Memory B cell (primary cell): Measurements from ENCODE around the gene LSM10.
A peak's percentile ranks its signal among the peaks of the same experiment; 100 is the strongest.

Experiments
- ATAC-seq: fragments of 150-1000 bp; cut with Tn5 transposase; 2 replicates; pipeline ENCODE4 v1.10.0; 2021; ENCODE audit warnings: low read depth, mild to moderate bottlenecking, moderate library complexity
- DNase-seq, 2 donors: peaks; one replicate each; pipeline ENCODE4 v3.0.0; 2022; ENCODE audit warnings: low spot score in 2 of 2
- H3K27ac Mint-ChIP-seq: one replicate; pipeline ENCODE4 v1.8.0; 2022; ENCODE audit warnings: mild to moderate bottlenecking, moderate library complexity, mixed read lengths
- H3K27me3 Mint-ChIP-seq: one replicate; pipeline ENCODE4 v1.8.0; 2022; ENCODE audit warnings: mixed read lengths
- H3K36me3 Mint-ChIP-seq: one replicate; pipeline ENCODE4 v1.8.0; 2022; ENCODE audit warnings: mild to moderate bottlenecking, mixed read lengths
- H3K4me1 Mint-ChIP-seq: one replicate; pipeline ENCODE4 v1.8.0; 2022; ENCODE audit warnings: mixed read lengths
- H3K4me3 Mint-ChIP-seq: one replicate; pipeline ENCODE4 v1.8.0; 2022; ENCODE audit warnings: mild to moderate bottlenecking, moderate library complexity, mixed read lengths
- H3K9me3 Mint-ChIP-seq: one replicate; pipeline ENCODE4 v1.8.0; 2022; ENCODE audit warnings: mixed read lengths

Gene LSM10

DNA sequence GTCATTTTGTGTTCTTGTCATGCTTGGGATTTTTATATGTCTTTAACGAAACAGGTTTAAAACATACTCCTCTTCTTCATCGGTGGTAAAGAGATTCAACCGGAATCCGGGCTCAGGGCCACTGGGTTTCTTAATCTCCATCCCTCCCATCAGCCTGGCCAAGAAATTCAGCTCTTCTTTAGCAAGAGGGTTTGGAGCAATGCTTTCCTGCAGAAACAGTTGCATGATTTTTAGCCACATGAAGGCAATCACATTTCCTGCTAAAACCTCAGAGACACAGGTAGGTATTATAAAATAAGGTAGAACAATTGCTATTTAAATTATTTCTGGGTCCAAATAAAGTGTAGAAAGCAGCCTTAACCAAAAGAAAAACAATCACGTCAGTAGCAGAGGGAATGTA lies 22.7 kb upstream of the LSM10 start:
- Mint-ChIP-seq H3K4me1 (peaks cover 8% of the 10 kb centered on the region), H3K9me3 (no peaks in the 10 kb centered on the region), H3K27me3 (no peaks in the 10 kb centered on the region), H3K36me3 (peaks cover 1% of the 10 kb centered on the region), H3K4me3 (no peak overlapping the region), H3K27ac (no peak overlapping the region)
- ATAC-seq = no peak
- no peak for DNase-seq

DNA sequence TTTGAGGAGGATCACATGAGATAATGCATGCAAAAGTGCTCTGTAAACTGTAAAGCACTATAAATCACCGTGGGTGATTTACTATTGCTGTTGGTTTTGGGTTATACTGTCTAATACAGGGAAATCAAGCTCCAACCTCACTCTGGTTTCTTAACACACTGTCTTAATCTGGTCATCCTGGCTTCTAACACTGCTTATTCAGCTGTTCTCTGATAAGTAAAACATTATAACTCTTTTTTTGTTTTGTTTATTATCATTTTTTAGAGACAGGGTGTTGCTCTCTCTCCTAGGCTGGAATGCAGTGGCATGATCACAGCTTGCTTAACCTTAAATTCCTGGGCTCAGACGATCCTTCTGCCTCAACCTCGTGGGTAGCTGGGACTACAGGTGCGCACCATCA lies 21.9 kb upstream of the LSM10 start:
- Mint-ChIP-seq H3K4me3 (no peak overlapping the region), H3K4me1 (peaks cover 8% of the 10 kb centered on the region), H3K9me3 (no peaks in the 10 kb centered on the region), H3K27ac (no peak overlapping the region), H3K27me3 (no peaks in the 10 kb centered on the region), H3K36me3 (peaks cover 1% of the 10 kb centered on the region)
- no peak for ATAC-seq
- DNase-seq = no peak

DNA sequence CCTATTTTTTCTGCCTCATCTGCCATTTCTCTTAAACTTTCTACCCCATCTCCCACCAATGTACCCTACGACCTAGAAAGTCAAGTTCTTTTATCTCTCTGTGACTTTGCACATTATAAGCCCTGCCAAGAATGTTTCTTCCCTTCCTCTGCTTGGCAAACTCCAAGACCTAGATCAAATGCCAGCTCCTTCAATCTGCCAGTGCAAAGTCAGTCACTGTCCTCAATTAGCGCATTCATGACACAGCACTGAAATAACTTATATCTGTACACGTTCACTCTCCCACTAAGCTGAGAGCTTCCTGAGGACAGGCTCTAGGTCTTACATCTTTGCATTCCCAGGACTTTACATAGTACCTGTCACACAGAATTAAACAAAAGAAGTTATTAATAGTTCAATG lies 21.4 kb upstream of the LSM10 start:
- no peak for ATAC-seq
- Mint-ChIP-seq H3K9me3 (no peaks in the 10 kb centered on the region), H3K27me3 (no peaks in the 10 kb centered on the region), H3K4me1 (peaks cover 8% of the 10 kb centered on the region), H3K27ac (no peak overlapping the region), H3K4me3 (no peak overlapping the region), H3K36me3 (peaks cover 1% of the 10 kb centered on the region)
- no peak for DNase-seq

DNA sequence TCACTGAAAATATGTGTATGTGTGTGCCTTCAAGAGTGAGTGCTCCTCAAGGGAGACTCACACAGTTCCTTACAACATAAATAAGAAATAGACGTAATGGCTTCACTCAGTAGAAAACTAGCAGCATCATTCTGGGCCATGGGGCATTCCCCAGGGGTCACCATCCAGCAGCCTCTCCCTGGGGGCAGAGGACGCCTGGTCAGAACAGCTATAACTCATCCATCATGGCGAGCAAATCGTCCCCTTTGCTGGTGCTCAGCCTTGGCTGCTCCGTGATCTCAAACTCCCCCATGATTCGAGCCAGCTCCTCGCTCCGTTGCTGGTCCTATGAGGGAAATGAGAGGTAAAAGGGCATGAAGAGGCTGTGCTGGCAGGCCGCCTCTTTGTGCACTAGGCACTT lies 20.2 kb upstream of the LSM10 start:
- H3K27ac Mint-ChIP-seq = no peak overlapping the region
- H3K4me1 Mint-ChIP-seq = peaks cover 8% of the 10 kb centered on the region
- no peak overlapping the region for H3K4me3 Mint-ChIP-seq
- DNase-seq (no peak), ATAC-seq (no peak)
- H3K27me3 Mint-ChIP-seq = no peaks in the 10 kb centered on the region
- H3K36me3 Mint-ChIP-seq = peaks cover 1% of the 10 kb centered on the region
- no peaks in the 10 kb centered on the region for H3K9me3 Mint-ChIP-seq

DNA sequence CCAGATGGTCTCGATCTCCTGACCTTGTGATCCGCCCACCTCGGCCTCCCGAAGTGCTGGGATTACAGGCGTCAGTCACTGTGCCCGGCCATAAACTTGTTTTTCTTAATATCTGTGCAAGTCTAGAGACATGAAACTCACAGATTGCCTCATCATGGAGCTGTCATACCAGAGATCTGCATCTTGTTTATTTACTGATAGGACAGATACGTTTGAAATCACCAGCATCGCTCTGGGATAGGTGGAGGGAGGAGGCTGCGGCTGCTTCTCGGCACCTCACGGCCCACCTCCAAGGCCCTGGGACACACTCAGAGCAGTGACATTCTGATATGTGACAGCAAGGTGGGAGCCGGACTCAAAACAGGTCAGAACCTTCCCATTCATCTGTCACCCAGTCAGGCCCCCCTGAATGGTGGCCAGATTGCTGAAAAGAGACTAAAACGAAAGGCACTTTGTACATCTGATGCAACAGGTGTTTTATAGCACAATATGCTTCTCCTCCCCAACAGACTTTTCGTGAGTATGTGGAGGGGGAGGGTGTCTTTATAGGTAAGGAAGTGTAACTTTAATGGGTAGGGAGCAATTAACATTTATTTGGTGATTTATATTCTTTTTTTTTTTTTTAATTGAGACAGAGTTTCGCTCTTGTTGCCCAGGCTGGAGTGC lies 18.1 kb upstream of the LSM10 start:
- no peak for ATAC-seq
- H3K27me3 Mint-ChIP-seq = no peaks in the 10 kb centered on the region
- H3K9me3 Mint-ChIP-seq = peaks cover 3% of the 10 kb centered on the region
- no peak overlapping the region for H3K4me3 Mint-ChIP-seq
- no peak overlapping the region for H3K27ac Mint-ChIP-seq
- DNase-seq = no peak
- H3K4me1 Mint-ChIP-seq = peaks cover 9% of the 10 kb centered on the region
- H3K36me3 Mint-ChIP-seq = peaks cover 5% of the 10 kb centered on the region

DNA sequence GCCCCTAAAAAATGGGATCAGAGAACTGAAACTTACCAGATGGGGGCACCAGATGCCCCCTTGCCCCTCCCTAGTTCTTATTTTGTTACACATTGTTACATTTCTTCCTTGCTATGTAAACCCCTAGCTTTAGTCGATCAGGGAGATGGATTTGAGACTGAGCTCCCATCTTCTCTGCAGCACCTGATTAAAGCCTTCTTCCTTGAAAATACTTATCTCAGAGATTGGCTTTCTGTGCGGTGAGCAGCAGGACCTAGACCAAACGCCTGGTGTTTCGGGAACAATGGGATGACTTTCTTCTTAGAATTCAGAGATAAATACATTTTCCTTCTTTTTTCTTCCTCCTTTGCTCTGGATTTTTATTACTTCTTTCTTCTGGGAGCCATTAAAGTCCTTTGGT lies 16.7 kb upstream of the LSM10 start:
- Mint-ChIP-seq H3K36me3 (peaks cover 10% of the 10 kb centered on the region), H3K9me3 (peaks cover 3% of the 10 kb centered on the region), H3K27ac (no peak overlapping the region), H3K4me3 (no peak overlapping the region), H3K4me1 (peaks cover 12% of the 10 kb centered on the region), H3K27me3 (no peaks in the 10 kb centered on the region)
- ATAC-seq (no peak), DNase-seq (no peak)

DNA sequence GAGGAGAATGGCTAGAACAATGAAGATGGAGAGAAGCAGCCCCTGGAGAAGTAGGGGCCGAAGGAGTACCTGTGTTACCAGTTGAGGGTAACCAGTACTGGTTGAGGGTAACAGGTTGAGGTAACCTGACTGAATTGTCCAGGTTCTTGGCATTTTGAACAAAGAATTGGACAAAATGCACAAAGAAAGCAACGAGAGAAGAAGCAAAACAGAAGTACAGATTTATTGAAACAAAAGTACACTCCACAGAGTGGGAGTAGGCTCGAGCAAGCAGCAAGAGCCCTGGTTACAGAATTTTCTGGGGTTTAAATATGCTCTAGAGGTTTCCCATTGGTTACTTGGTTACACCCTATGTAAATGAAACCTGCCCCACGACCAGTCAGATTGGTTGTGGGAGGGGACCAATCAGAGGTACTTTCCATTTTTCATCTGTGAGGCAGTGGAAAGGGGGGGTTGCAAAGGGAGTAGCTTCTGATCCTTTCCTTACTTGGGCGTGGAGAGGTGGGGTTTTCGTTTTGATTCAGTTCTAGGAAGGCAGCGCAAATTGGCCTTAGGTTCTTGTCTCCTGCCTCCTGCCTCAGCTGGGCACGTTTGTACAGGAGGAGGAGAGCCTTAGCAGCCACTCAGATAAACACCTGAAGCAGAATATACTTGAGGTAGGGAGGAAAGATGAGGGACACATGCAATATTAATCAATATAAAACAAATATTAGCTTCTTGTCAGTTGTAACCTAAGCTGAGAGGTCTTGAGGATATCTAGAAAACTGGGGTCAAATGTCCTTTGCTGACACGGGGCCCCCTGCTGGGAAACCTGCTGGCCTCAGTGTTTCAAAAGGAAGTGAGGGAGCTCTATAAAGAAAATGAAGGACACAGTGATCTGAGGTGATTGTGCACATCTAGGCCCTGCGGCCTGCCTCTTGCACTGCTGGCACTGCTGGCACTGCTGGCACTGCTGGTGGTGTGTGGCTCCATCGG lies 14.3 kb upstream of the LSM10 start:
- Mint-ChIP-seq H3K36me3 (peaks cover 14% of the 10 kb centered on the region), H3K27me3 (no peaks in the 10 kb centered on the region), H3K4me1 (peaks cover 12% of the 10 kb centered on the region), H3K4me3 (no peak overlapping the region), H3K27ac (no peak overlapping the region), H3K9me3 (peaks cover 3% of the 10 kb centered on the region)
- DNase-seq = no peak
- ATAC-seq = peak; percentile 62

DNA sequence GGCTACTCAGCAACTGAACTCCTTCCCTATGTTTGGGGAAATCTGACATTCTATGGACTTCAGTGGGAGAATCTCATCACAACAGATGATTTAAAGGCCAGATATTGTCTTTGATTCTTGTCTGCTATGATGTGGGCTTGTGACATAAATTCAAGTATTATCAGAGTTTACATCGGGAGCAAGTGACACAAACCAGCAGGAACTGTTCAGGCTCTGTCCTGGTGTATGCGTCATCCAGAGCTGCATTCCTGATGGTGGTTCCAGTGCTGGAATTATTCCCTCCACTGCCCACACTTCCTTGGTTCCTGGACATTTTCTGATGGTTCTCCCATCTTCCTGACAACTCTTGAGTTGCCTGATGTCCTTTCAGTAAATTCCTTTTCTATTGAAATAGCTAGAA lies 10.8 kb upstream of the LSM10 start:
- H3K4me1 Mint-ChIP-seq = peaks cover 23% of the 10 kb centered on the region
- peaks cover 18% of the 10 kb centered on the region for H3K36me3 Mint-ChIP-seq
- ATAC-seq = no peak
- H3K27me3 Mint-ChIP-seq = no peaks in the 10 kb centered on the region
- H3K4me3 Mint-ChIP-seq = no peak overlapping the region
- H3K9me3 Mint-ChIP-seq = peaks cover 8% of the 10 kb centered on the region
- DNase-seq = no peak
- H3K27ac Mint-ChIP-seq = no peak overlapping the region

DNA sequence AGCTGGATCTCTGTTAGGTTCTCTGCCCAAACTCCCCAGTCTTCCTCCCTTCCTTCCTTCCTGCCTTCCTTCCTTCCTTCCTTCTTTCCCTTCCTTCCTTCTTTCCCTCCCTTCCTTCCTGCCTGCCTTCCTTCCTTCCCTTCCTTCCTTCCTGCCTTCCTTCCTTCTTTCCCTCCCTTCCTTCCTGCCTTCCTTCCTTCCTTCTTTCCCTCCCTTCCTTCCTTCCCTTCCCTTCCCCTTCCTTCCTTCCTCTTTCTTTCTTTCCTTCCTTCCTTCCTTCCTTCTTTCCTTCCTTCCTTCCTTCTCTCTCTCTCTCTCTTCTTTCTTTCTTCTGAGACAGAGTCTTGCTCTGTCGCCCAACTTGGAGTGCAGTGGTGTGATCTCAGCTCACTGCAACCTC lies 8.7 kb upstream of the LSM10 start:
- H3K36me3 Mint-ChIP-seq = peaks cover 16% of the 10 kb centered on the region
- DNase-seq (no peak), ATAC-seq (no peak)
- no peak overlapping the region for H3K4me3 Mint-ChIP-seq
- peak overlapping the region; percentile 88 for H3K27ac Mint-ChIP-seq
- peaks cover 6% of the 10 kb centered on the region for H3K9me3 Mint-ChIP-seq
- H3K4me1 Mint-ChIP-seq = peaks cover 18% of the 10 kb centered on the region
- no peaks in the 10 kb centered on the region for H3K27me3 Mint-ChIP-seq

DNA sequence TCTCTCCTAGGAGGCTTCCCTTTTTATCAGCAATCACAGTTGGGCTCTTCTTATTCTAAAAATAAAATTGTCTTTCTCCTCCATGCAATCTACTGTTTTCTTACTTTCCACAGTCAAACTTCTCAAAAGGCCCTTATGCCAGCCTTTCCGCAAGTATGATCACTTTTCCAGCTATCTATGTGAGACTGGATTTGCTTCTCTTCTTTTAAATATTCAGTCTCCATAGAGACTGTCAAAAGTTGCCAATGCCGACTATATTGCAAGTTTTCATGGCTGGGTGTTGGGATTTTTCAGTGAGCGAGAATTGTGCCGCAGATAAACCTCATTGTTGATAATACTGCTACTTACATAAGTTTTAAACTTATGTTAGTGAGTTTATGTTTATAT lies 4.8 kb upstream of the LSM10 start:
- H3K27ac Mint-ChIP-seq = no peak overlapping the region
- peaks cover 5% of the 10 kb centered on the region for H3K9me3 Mint-ChIP-seq
- ATAC-seq = no peak
- no peak for DNase-seq
- peaks cover 24% of the 10 kb centered on the region for H3K4me1 Mint-ChIP-seq
- H3K4me3 Mint-ChIP-seq = peak overlapping the region; percentile 19
- H3K36me3 Mint-ChIP-seq = peaks cover 8% of the 10 kb centered on the region
- H3K27me3 Mint-ChIP-seq = no peaks in the 10 kb centered on the region

DNA sequence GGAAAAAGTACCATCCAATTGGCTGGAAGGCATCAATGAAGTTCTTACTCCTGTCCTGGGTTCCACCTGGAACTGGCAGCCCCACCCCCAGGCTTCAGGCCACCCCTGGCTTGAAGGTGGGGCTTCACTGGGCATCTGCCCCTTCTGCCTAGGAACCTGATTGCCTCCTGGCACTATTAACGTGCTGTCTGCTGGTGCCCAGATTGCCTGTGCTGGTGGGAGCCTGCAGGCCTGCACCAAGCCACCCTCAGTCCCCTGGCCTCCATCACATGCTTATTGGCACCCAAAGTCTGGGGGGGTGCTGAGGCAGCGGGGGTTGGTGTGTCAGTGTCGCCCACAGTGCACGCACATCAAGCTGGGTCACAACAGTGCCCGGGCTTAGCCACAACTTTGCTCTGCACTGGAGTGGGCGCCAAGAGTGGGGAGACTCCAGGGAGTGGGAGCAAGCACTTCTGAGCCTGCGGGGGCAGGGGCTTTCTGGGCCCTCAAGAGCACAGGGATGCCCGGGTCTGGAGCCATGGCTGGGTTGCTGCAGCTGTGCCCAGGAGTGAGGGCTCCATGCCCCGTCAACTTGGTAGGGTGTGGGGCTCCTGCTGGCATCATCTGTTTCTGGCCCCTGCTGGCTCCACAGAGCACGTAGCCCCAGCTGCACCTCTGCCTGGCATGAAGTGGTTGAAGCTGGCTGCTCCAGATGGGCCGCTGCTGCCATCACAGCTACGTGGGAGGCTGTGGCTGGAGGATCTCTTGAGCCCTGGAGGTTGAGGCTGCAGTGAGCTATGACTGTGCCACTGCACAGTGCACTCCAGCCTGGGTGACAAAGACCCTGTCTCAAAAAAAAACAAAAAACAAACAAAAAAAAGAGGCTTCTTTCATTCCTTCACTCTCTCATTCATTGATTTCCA lies 4.1 kb upstream of the LSM10 start:
- Mint-ChIP-seq H3K4me3 (peak overlapping the region; percentile 85), H3K36me3 (peaks cover 6% of the 10 kb centered on the region), H3K27ac (peak overlapping the region; percentile 96), H3K27me3 (no peaks in the 10 kb centered on the region), H3K4me1 (peaks cover 28% of the 10 kb centered on the region), H3K9me3 (peaks cover 5% of the 10 kb centered on the region)
- ATAC-seq (no peak), DNase-seq (no peak)

DNA sequence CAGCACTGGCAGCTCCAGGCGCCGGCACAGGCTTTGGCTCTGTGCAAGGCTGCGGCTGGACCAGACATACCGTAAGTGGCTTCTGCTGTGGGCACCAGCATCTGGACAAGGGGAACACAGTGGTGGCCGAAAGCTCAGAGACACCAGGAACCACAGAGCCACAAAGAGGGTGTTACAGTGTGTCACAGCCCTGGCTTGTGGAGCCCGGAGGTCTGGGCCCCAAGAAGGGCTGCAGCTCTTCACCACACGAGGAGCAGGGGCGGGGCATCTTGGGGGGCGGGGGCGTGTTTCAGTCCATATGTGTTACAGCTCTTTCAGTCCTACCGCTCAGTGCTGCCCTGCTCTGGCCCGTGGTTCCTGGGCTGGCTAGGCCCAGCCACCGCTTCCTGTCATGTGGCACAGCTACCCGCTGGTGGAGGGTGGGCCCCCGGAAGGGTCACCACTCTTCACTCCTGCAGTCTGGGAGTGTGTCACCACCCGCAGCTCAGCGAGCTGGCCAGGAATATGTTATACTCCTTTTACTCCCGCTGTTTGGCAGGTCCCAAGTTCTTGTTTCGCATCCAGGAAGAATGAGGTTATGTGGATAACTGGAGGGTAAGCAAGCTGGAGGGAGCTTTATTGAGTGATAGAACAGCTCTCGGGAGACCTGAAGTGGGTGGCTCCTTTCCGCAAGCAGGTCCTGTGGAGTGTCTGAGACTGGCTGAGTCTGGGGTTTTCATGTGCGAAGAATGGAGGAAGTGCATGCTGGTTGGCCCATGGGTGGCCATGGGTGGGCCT lies 3.3 kb upstream of the LSM10 start:
- Mint-ChIP-seq H3K36me3 (peaks cover 6% of the 10 kb centered on the region), H3K27ac (peak overlapping the region; percentile 96), H3K9me3 (no peaks in the 10 kb centered on the region), H3K27me3 (no peaks in the 10 kb centered on the region), H3K4me3 (peak overlapping the region; percentile 85), H3K4me1 (peaks cover 29% of the 10 kb centered on the region)
- ATAC-seq = peak; percentile 65
- peak in 1 of 2 donors; percentile 38 for DNase-seq

DNA sequence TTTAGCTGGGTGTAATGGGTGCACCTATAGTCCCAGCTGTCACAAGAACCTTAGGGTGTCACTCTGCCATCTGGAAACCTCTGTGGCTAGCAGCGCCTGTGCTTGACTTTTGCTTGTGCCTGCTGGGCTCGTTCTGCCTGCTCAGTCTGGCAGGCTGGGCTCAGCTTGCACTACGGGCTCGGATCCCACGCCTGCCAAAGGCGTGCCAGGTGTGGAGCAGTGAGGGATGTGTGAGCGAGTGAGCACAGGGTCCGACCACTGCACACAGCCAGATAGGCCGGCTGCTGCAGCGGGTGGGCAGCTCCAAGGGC lies 2.8 kb upstream of the LSM10 start:
- ATAC-seq (no peak), DNase-seq (no peak)
- Mint-ChIP-seq H3K4me3 (peak overlapping the region; percentile 85), H3K27ac (peak overlapping the region; percentile 96), H3K9me3 (no peaks in the 10 kb centered on the region), H3K36me3 (peaks cover 6% of the 10 kb centered on the region), H3K4me1 (peaks cover 29% of the 10 kb centered on the region), H3K27me3 (no peaks in the 10 kb centered on the region)
